GM12892 (cell line): ENCODE results near the gene FREM2.

Experiments used
- POLR2A ChIP-seq: IDR thresholded peaks from 2 replicates; pipeline ENCODE4 v1.6.1; 2011; ENCODE audit warnings: low read depth, low read length, control low read depth
- POLR2AphosphoS5 ChIP-seq: IDR thresholded peaks from 2 replicates; pipeline ENCODE4 v1.6.1; 2011; ENCODE audit warnings: low read depth, low read length, control low read depth
- TAF1 ChIP-seq: IDR thresholded peaks from 2 replicates; pipeline ENCODE4 v1.6.1; 2011; ENCODE audit warnings: low read depth, mild to moderate bottlenecking, control low read depth, low read length, borderline replicate concordance

DNA sequence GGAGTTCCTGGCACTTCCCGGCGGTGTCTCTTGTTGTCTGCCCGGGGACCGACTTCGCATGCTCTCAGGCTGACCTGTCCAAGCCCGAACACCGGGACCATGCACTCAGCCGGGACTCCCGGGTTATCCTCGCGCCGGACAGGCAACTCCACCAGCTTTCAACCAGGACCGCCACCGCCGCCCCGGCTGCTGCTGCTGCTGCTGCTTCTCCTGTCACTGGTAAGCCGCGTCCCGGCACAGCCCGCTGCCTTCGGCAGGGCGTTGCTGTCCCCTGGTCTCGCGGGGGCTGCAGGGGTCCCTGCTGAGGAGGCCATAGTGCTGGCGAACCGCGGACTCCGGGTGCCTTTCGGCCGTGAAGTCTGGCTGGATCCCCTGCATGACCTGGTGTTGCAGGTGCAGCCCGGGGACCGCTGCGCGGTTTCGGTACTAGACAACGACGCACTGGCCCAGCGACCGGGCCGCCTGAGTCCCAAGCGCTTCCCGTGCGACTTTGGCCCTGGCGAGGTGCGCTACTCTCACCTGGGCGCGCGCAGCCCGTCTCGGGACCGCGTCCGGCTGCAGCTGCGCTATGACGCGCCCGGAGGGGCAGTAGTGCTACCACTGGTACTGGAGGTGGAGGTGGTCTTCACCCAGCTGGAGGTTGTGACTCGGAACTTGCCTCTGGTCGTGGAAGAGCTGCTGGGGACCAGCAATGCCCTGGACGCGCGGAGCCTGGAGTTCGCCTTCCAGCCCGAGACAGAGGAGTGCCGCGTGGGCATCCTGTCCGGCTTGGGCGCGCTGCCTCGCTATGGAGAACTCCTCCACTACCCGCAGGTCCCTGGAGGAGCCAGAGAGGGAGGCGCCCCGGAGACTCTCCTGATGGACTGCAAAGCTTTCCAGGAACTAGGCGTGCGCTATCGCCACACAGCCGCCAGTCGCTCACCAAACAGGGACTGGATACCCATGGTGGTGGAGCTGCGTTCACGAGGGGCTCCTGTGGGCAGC lies 661 bp downstream of the FREM2 start:
- TF ChIP-seq POLR2A (no peak), POLR2AphosphoS5 (no peak), TAF1 (no peak)
